Measurements from ENCODE around the gene RUSF1.

GRCh38 chr16:31439519-31439918, 68.7 kb downstream of the RUSF1 start:
- TF ChIP-seq CTCF (IDR thresholded peaks at IDR 0.05; ENCODE audit: borderline replicate concordance, extremely low read depth, low read length, poor library complexity, severe bottlenecking) (no peak), EZH2 (IDR thresholded peaks at IDR 0.05; ENCODE audit: borderline replicate concordance, low read depth, low read length, severe bottlenecking) (no peak)

All from DND-41 (cell line).